Measurements from ENCODE around the gene G6PC3.

Gene G6PC3

DNA sequence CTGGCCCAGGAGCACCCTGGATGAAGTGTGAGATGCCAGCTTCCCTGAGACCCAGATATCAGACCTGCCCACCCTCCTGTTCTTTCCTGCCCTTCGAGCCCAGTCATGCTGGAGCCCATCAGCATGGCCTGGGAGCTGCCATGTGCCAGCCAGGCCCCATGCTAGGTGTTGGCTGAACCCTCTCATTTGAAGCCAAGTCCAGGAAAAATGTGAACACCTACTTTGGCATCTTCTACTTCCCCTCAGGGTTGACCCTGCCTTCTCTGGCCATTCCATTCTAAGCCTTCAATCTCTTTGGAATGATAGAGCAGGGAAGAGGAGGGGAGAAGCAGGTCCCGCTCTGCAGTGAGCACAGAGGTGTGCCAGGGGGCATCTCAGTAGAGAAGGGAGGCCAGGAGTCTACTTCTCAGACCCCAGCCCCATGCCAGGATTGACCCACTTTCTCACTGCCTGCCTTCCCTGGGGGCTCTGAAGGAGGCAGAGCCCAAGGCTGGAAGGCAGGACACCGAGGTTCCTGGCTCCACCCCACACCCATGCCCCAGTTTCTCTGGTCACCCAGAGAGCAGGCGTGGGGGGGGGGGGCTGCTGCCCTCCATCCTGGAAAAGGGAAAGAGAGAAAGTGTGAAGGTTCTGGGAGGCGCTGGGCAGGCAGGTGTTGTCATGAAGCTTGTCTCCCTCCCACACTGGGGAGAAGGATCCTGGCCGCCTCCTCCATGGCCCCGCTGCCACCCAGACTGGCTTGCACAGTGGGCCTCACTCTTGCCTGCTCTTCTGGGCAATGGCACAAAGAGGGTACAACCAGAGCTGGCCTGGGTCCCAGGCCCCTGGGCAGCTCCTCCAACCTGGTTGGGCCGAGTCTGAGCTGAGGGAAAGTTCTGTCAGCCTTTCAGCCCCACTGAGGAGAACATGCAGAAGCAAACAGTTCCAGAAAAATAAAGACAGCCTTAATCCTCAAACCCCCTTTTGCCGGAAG, 43.6 kb downstream of the G6PC3 start:
- TF ChIP-seq GATA2 (IDR thresholded peaks at IDR 0.05; ENCODE audit: low read depth, low read length) (no peak), GATA3 (IDR thresholded peaks at IDR 0.05; ENCODE audit: low read depth, low read length) (no peak)

DNA sequence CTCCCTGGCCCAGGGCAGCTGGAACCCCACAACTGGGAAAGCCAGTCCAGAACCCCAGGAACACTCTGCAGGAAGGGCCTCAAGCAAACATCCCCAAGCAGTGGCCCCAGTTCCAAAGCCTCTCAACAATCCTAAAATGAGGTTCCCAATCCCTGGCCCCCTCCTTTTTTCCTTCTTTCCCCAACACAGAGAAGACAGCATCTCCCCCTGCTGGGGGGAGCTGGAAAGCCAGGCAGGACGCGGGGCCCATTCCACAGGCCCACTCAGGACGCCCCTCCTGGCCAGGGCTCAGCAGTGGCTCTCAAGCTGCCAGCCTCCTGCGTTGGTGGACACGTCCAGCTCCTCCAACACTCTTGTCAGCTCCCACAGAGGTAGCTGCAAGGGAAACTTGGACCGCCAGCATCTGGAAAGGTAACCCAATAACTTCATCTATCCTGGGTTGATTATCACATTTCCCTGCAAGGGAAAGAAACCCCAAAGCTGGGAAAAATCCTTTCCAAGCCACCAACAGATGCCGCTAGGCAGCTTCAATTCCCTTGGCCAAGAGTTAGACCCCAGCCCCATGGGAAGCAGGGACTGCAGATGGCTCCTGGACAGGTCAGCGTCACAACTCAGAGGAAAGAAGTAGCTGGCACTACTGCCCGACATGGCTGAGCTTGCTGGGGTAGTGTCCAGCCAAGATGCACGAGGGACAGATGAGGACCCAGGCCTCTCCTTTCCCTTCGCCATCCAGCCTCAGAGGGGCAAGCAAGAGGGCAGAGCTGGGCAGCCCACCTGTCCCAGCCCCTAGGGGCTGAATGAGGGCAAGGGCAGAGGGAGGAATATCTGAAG, 45.3 kb downstream of the G6PC3 start:
- TF ChIP-seq GATA3 (IDR thresholded peaks at IDR 0.05; ENCODE audit: low read depth, low read length) (no peak), GATA2 (IDR thresholded peaks at IDR 0.05; ENCODE audit: low read depth, low read length) (no peak)

DNA sequence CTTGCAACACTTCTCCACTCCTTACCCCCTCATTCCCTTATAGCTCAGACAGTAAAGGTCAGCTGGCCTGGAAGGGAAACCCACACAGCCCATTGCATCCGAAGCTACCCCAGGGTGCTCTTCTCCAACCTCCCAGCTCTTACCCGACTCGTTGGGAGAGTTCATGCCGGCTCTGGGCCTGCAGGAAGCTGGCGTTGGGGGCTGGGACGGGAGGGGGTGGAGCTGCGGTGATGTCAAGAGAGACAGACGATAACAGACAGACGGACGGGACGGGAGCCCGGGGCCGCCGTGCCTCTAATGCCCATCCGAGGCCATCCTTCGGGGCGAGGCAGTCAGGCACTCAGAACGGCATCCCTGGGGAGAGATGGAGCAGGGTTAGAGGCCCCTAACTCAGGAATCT, 46.8 kb downstream of the G6PC3 start:
- no peak for TF ChIP-seq GATA2 (IDR thresholded peaks at IDR 0.05; ENCODE audit: low read depth, low read length)
- no peak for TF ChIP-seq GATA3 (IDR thresholded peaks at IDR 0.05; ENCODE audit: low read depth, low read length)

DNA sequence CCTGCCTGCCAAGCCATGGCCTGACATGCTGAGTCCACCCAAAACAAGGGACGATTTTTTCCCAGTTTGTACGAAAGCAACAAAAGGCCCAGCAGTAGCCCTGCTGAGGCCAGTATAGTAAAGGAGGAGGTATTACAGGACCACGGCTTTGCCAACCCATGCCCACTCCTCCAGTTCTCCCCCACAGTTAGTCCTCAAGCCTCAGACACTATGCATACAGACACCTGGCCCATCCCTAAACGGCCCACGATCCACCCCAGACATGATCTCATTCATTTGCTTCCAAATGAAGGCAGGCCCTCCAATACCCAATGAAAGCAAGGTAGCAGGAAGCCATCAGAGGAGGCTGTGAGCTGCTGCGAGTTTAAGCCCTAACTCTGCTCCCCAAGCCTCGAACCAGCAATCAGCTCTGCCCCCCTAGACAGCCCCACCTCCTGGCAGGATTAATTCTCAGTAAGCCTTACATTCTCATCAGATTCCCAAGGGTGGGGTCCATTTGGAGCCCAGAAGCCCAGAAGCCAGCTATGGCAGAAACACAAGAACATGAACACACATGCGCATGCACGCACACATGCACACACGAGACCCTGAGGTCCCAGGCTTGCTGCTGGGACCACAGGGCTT, 48.0 kb downstream of the G6PC3 start:
- TF ChIP-seq GATA3 (IDR thresholded peaks at IDR 0.05; ENCODE audit: low read depth, low read length), result no peak
- no peak for TF ChIP-seq GATA2 (IDR thresholded peaks at IDR 0.05; ENCODE audit: low read depth, low read length)

DNA sequence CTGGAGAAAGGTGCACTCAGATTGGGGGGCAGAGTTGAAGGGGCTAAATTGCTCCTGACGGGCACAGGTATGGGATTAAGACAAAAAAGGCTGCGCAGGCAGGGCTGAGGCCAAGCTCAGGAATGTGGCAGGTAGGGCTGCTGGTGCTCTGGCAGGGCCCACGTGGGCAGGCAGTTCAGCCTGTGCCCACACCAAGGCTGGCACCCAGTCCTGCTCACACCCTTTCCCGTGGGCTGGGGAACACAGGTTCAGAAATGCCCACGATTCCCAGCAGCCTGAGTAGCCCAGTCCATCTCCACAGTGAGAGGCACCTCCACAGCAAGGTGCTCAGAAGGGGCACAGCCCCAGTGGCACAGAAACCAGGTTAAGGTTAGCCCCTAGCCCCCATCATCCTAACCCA, 48.5 kb downstream of the G6PC3 start:
- TF ChIP-seq GATA3 (IDR thresholded peaks at IDR 0.05; ENCODE audit: low read depth, low read length), result no peak
- no peak for TF ChIP-seq GATA2 (IDR thresholded peaks at IDR 0.05; ENCODE audit: low read depth, low read length)

DNA sequence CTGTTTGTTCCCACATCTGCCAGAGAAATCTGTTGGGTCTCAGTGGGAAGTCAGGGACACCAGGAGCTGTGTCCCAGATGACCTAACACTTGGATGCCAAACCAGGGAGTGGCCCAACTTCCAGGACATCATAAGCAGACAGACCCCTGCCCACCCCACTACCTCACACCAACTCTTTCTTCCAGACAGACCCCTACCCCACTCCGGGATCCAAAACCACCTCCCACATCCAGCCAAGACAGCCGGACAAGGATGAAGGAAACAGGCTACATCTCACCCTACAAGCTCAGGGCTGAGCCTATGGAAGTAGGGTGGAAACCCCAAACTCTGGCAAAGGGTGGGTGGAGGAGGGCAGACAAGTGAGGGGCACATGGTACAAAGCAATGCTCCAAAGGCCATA, 49.3 kb downstream of the G6PC3 start:
- TF ChIP-seq GATA2 (IDR thresholded peaks at IDR 0.05; ENCODE audit: low read depth, low read length) (no peak), GATA3 (IDR thresholded peaks at IDR 0.05; ENCODE audit: low read depth, low read length) (no peak)

DNA sequence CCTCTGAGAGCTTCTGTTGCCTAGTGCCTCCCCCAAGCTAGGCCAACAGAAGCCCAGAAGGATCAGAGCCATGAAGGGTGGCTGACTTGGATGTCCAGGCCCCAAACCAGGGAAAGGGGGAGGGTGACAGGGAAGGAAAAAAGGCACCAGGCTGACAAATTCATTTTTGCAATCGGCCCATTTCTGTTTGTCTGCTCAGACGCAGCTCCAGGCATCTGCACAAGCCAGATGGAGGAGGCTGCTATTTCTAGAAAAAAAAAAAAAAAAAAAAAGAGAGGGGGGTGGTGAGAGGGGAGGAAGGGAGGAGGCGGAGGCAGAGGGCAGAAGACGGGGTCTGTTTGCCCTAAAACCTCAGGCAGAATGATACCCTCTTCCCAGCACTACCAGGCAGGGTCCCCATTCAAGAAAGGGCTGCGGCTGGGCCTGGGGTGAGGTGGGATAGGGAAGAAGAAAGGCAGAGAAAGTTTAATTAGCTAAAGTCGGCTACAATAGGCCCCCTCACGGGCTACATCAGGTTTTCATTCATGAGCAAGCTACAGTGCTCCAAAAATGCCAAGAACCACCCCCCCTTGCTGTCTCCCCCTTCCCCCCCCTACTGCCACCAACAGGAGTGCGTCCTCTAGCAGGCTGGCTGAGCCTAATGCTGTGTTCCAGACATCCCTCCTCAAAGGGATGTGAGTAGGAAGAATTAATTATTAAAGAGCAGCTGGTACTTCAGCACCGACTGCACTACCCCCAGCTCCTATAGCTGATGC, 50.5 kb downstream of the G6PC3 start:
- TF ChIP-seq GATA2 (IDR thresholded peaks at IDR 0.05; ENCODE audit: low read depth, low read length) (no peak), GATA3 (IDR thresholded peaks at IDR 0.05; ENCODE audit: low read depth, low read length) (no peak)

DNA sequence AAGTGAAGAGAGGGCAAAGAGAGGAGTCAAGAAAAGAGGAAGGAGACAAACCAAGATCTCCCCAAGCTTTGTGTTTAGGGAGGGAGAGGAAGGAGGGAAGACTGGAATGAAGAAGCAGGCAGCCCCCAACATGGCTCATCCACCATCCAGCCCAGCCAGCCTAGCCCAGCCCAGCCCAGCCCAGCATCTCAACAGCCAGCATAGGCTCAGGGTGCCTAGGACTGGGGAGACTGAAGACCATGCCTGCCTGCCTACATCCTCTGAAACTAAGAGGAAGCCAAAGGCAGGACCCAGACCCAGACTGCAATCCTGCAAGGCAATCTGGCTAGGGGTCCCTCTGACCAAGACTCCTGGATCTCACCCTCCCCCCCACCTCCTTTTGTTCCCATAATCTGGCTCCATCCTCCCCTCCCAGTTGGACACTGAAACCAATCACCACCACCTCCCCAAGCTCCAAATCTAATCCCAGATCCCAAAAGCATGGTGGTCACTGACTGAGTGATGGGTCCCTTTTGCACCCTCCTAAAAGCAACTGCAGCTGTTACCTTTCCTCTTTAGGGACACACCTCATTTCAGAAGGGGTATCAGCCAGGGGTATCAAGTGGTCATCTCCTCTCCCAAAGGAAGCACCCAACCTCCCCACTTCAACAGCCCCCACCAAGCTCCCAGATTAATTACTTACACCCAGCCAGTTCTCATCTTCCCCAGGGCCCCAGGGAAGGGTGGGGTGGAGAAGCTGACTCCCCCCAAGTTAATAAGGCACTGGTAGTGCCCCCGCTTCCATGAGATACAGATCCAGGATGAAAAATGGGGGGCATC, 51.7 kb downstream of the G6PC3 start:
- TF ChIP-seq GATA2 (IDR thresholded peaks at IDR 0.05; ENCODE audit: low read depth, low read length) (no peak), GATA3 (IDR thresholded peaks at IDR 0.05; ENCODE audit: low read depth, low read length) (no peak)

DNA sequence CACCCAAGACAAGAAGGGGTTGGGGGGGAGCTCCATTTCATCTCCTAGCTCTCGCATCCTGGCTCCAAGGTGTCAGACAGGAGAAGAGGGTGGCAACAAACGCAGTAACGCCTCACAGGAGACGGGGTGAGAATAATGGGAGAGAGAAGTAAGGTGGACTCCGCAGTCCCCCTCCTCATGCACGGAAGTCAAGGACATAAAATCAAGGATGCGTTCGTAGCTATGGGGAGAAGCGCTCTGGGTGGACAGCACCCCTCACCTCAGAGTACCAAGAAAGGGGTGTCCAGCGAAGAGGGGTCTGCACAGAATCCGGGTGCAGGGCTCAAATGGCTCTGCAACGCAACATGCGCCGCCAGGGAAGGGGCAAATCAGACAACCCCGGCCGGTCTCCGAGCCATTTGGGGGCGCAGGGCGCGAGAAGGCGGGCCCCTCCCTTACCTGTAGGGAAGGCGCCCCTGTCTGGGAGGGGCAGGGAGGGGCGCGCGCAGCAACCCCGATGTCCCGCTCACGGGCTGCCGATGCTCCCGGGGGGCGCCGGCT, 52.4 kb downstream of the G6PC3 start:
- no peak for TF ChIP-seq GATA3 (IDR thresholded peaks at IDR 0.05; ENCODE audit: low read depth, low read length)
- TF ChIP-seq GATA2 (IDR thresholded peaks at IDR 0.05; ENCODE audit: low read depth, low read length), result no peak

DNA sequence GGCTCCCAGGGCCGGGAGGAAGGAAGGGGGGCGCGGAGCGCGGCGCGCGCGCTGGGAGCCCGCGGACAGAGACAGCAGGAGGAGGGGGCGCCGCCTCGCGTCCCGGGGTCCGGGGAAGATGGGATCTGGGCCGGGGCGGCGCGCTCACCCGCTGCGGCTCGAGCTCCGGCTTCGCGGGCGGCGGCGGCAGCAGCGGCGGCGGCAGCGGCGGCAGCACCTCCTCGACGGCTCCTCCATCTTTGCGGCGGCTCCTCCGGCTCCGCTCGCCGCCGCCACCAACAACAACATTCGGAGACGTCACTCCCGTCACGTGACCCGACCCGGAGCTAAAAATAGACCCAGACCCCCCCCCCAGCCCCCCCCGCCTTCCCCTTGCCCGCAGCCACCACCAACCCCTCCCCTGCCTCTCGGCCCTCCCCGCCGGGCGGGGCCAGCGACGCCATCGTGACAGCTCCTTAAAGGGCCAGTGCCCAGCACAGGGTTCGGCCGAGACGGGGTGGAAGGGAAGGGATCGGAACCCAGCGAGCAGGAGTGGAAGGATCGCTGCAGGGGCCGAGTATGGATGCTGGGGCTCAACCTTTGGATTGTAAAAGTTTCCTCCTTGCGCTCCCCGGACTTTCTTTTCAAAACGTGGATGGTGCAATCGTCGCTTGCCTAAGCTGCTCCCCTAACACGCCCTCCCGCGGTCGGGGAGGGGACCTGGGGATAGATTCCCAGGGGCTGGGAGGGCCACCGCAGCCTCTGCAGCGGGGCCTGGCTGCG, 53.0 kb downstream of the G6PC3 start, which contains the start of gene HDAC5:
HDAC5 (minus strand) TSS at position 286 of the 762 bp plus-strand sequence. CDS start 6,126 bp downstream, outside the sequence.
- no peak for TF ChIP-seq GATA3 (IDR thresholded peaks at IDR 0.05; ENCODE audit: low read depth, low read length)

DNA sequence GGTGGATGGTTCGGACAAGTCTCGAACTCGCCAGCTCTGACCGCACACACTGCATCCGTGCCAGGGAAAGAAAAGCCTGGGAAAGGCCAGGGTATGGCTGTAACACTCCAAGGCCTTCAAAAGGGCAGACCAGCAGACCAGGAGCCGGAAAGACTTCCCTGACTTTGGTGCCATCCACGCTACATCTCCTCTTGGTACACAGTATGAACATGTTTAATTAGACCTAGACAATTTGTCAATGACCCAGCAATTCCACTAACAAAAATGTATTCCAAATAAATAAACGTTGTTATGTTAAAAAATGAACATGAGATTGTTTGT, 53.5 kb downstream of the G6PC3 start:
- TF ChIP-seq GATA3 (IDR thresholded peaks at IDR 0.05; ENCODE audit: low read depth, low read length), result no peak
- no peak for TF ChIP-seq GATA2 (IDR thresholded peaks at IDR 0.05; ENCODE audit: low read depth, low read length)

Measured in SH-SY5Y (cell line).